HL-60 (cell line): ENCODE measurements around the gene FRAS1.

Source experiments
- DNase-seq, 2 experiments: peaks; one replicate each; pipeline ENCODE4 v3.0.0-alpha.2; 2010 to 2020; ENCODE audit warnings: low read depth in 1 of 2, low spot score in 1 of 2
- H3K27ac ChIP-seq: fragments of 250-450 bp; sonication (Bioruptor Pico); replicated peaks from 2 replicates; pipeline ENCODE4 v1.5.1; 2020; ENCODE audit warnings: mild to moderate bottlenecking, moderate library complexity
- H3K27me3 ChIP-seq: fragments of 250-450 bp; sonication (Bioruptor Pico); 2 replicates; pipeline ENCODE4 v1.5.1; 2021; ENCODE audit warnings: mild to moderate bottlenecking, moderate library complexity; ENCODE audit not compliant: insufficient read depth, poor library complexity, severe bottlenecking
- H3K4me3 ChIP-seq: replicated peaks from 2 replicates; pipeline ENCODE4 v1.5.1; 2011; ENCODE audit warnings: mild to moderate bottlenecking, control low read depth, low read length; ENCODE audit not compliant: insufficient read depth
- GABPA ChIP-seq: IDR thresholded peaks from 2 replicates; pipeline ENCODE4 v1.6.1; 2012; ENCODE audit warnings: low read depth
- POLR2AphosphoS5 ChIP-seq: IDR thresholded peaks from 2 replicates; pipeline ENCODE4 v1.6.1; 2012; ENCODE audit warnings: low read depth
- REST ChIP-seq: IDR thresholded peaks from 2 replicates; pipeline ENCODE4 v1.6.1; 2012; ENCODE audit warnings: low read depth; ENCODE audit not compliant: insufficient replicate concordance
- SPI1 ChIP-seq: IDR thresholded peaks from 2 replicates; pipeline ENCODE4 v1.6.1; 2012; ENCODE audit warnings: low read depth, mild to moderate bottlenecking, borderline replicate concordance
- TF ChIP-seq, protein P1 (sequence below): IDR thresholded peaks from one replicate; pipeline ENCODE4 v1.5.1; 2011; ENCODE audit warnings: low read length, control low read depth, inconsistent platforms; ENCODE audit not compliant: insufficient read depth

FRAS1 gene

DNA sequence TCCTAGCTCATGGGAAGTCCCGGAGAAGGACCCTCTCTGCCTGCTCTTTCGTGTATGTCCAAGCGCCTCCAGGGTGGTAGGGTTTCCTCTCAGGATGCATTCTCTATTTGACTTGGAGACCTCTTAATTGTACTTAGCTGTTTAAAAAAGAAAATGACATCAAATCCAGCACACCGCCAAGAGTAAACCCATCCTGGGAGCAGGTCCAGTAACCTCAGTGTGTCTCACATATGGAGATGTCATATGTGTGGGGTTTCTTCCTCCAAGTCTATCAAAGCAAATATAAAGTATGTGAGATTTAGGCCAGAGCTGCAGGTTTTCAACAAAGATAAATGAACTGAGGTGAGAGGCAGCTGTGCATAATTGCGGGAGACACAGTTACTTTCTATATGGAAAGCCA, 285.0 kb downstream of the FRAS1 start:
- Histone ChIP-seq H3K4me3 (no peak overlapping the region), H3K27ac (no peak overlapping the region), H3K27me3 (peaks cover 2% of the 10 kb centered on the region)
- no peak for DNase-seq
- TF ChIP-seq SPI1 (no peak), POLR2AphosphoS5 (no peak), REST (no peak), GABPA (no peak)
- TF ChIP-seq, protein P1, sequence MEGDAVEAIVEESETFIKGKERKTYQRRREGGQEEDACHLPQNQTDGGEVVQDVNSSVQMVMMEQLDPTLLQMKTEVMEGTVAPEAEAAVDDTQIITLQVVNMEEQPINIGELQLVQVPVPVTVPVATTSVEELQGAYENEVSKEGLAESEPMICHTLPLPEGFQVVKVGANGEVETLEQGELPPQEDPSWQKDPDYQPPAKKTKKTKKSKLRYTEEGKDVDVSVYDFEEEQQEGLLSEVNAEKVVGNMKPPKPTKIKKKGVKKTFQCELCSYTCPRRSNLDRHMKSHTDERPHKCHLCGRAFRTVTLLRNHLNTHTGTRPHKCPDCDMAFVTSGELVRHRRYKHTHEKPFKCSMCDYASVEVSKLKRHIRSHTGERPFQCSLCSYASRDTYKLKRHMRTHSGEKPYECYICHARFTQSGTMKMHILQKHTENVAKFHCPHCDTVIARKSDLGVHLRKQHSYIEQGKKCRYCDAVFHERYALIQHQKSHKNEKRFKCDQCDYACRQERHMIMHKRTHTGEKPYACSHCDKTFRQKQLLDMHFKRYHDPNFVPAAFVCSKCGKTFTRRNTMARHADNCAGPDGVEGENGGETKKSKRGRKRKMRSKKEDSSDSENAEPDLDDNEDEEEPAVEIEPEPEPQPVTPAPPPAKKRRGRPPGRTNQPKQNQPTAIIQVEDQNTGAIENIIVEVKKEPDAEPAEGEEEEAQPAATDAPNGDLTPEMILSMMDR, result no peak

DNA sequence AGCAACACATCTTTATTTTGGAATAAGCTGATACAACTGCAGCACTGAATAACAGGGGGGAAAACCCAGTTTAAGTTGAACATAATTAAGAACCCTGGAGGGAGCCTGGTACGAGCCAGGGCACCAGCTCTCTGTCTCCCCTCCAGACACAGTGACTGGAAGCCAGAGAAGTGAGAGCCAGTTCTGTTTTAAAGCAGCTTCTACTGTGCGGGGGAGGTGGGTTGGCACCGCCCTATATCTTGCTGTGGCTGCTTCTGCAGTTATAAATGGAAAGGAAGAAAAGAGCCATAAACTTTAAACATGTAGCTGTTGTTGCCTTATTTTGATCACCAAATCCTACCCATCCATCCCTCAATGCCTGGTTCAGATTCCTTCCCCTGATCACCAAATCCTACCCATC, 286.6 kb downstream of the FRAS1 start:
- TF ChIP-seq, protein P1, result no peak
- TF ChIP-seq SPI1 (no peak), REST (no peak), POLR2AphosphoS5 (no peak), GABPA (no peak)
- Histone ChIP-seq H3K27me3 (peaks cover 2% of the 10 kb centered on the region), H3K4me3 (no peak overlapping the region), H3K27ac (no peak overlapping the region)
- DNase-seq, result no peak

GRCh38 chr4:78345237-78345636, 288.1 kb downstream of the FRAS1 start:
- DNase-seq, result peak in 1 of 2 experiments; percentile 4
- no peak overlapping the region for H3K27ac ChIP-seq

More at GRCh38 chr4:78345237-78345636, 288.1 kb downstream of the FRAS1 start:
- Histone ChIP-seq H3K4me3 (no peak overlapping the region), H3K27me3 (no peaks in the 10 kb centered on the region)
- TF ChIP-seq, protein P1, result no peak
- TF ChIP-seq SPI1, result no peak
- TF ChIP-seq REST, result no peak
- TF ChIP-seq POLR2AphosphoS5, result no peak
- no peak for TF ChIP-seq GABPA
